GM19397 (cell line): Measurements from ENCODE around the gene RIPOR2.

Experiments used
- ATAC-seq: cut with Tn5 transposase; IDR thresholded peaks from one replicate; pipeline ENCODE4 v1.9.1; 2021; ENCODE audit warnings: mild to moderate bottlenecking, moderate library complexity; ENCODE audit not compliant: unreplicated experiment

Gene RIPOR2

DNA sequence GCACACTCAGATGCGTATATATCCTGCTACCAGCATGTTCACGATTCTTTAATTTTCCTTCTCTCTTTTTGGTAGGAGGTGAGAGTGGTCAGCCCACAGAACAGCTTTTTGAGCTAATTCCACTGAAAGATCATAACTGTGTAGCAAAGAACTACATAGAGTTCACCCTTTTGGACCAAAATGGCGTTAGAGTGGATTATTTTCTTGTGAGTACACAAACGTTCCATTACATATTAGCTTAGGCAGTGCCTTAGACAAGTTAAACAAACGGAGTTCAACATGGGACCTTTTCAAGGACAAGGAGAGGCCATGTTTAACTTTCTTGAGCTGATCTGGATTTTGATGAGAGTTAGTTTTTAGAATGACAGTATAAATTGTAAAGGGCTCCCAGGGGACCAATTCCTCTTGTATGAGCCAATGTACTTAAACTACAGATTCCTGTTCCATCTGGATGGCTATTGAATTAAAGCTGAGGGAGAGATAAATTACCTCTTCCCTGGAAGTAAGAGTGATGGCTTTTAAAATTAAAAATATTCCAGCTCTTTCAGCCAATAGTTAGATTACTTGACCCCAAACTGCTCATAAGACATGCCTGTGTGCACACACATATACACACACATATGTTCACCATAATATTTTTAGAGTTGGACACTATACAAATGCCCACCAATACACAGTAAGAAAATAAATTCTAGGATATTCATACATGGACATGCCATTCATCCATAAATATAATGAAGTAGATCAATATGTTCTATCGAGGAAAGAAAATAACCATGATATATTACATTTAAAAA is 111.4 kb downstream of the RIPOR2 start:
- no peak for ATAC-seq

DNA sequence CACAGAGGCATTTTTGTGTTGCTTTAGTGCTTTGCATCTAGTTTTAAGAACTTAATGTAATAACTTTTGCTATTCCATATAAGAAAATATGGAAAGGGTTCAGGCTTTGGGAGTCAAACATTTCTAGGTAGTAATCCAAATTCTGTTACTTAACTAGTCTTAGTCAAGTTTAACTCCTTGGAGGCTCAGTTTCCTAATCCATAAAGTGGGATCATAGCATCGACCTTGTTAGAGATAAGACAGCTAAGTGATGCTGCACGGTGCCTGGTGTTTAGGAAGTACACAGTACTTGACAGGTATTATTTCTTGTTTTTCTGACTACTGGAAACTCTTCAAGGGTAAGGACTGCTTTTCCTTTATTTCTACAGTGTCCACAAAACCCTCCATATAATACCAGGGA is 112.6 kb downstream of the RIPOR2 start:
- no peak for ATAC-seq

DNA sequence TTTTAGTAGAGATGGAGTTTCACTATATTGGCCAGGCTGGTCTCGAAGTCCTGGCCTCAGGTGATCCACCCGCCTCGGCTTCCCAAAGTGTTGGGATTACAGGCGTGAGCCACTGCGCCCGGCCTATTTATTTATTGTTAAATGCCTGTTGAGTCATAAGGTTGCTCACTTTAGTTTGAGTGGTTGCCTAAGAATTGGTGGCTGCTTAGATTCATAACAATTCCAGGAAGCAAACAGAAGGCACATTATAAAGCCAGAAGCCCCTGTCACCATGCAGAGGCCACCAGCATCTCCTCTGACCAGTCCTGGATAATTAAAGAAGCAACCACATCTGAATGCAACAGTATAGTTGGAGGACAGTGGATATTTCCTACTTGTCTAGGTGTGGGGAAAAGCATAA is 113.1 kb downstream of the RIPOR2 start:
- ATAC-seq: no peak

DNA sequence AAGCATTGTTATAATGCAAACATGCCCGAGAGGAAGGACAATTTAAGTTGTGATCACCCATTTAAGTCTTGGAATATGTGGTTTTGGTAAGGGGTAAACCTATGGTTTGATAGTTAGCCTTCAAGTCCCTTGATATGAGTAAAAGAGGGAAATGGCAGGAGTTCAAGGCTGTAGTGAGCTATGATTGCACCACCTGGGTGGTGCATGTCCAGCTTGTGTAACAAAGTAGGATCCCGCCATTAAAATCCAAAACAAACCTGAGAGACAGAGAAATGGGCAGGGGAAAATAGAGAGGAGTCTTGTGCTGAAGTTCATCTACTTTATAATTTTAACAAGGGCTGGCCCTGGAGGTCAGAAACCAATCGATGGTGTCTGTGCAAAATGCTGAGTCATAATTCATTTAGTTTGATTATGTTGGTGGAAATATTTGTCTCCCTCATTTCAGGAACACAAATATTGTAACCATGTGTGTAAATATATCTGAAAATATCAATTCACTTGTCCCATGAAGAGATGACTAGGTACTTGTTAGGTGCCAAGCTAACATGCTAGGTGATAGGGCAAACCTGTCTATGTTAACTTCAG is 113.8 kb downstream of the RIPOR2 start:
- ATAC-seq: no peak

DNA sequence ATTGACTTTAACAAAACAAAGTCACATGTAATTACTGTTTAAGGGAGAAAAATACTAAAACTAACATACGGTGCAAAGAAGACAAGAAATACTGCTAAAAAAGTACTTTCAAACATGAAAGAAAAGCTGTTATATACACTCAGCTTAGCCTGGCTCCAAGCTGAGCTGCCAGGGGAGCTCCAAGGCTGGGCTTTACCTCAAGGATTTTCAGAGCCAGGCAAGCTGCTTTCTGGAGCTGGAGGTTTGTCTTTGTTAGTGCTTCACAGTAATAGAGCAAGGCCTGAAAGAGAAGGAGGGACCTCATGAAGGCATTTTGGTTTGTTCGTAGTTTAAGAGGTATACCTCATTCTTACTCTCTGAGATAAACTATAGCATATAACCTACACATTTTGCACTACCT is 117.4 kb downstream of the RIPOR2 start:
- no peak for ATAC-seq

DNA sequence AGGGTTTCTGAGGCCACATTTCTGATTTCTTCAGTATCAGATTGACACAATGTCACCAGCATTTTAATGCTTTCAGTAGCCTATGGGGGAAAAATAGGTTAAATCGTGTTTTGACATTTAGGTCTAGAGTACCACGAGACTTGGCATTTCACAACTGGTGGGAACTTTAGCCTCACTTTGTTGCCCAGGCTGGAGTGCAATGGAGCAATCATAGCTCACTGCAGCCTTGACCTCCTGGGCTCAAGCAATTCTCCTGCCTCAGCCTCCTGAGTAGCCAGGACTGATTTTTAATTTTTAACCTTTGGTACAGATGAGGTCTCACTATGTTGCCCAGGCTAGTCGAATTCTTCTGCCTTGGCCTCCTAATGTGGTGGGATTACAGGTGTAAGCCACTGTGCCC is 126.0 kb downstream of the RIPOR2 start:
- ATAC-seq: no peak

DNA sequence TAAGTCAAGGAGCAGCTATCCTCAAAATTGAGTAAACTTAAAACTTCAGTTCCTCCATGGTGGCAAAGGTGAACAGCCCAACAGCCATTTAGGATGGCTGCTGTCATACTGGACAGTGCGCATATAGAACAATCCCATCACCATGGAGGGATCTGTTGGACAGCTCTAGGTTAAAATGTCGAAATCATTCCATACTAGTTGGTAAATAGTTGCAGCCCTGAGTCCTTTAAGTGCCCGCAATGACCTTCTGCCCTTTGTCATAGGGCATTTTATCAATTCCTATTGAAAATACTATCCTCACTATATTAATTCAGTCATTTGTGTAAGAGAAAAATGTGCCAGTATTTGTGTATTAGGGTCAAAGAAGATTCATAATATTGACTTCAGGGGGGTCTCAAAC is 128.2 kb downstream of the RIPOR2 start:
- ATAC-seq: no peak

DNA sequence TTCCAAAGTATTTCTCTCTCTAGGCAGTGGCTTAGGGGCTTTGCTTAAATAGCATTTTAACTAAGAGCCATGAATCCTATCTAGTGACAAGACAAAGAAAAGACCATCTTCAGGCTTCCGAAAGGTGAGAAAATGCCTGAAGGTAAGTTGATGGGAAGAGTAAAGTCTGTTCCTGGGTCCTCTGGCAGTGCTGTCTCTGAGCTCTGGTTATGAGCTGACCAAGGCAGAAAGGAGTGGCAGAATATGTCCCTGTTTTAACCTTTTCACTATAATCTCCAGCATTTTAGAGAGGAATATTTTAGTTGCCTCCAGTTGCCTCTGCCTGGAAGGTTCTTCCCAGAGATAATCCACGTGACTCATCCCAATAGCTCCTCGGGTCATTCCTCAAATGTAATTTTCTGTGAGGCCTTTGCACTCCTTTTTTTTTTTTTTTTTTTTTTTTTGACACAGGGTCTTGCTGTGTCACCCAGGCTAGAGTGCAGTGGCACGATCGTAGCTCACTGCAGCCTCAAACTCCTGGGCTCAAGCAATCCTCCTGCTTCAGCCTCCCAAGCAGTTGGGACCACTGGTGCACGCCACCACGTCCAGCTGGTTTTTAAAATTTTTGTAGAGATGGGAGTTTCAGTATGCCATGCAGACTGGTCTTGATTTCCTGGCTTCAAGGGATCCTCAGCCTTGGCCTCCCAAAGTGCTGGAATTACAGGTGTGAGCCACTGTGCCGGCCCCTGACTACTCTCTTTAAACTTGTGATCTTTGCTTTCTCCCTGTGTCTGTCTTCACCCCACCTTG is 133.3 kb downstream of the RIPOR2 start:
- no peak for ATAC-seq

DNA sequence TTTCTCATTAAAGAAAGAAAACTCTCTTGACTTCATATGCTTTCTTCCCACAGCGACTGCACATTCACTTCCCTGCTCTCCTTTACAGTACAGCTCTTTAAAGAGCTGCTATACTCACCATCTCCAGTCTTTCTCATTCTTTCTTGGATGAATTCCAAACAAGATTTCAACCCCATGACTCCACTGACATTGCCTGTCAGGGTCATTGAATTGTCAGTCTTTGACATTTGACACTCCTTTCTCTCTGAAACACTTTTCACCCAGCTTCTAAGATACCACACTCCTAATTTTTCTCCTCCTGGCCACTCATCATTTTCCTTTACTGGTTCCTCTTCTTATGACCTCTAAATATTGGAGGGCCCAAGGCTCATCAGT is 136.2 kb downstream of the RIPOR2 start:
- no peak for ATAC-seq

DNA sequence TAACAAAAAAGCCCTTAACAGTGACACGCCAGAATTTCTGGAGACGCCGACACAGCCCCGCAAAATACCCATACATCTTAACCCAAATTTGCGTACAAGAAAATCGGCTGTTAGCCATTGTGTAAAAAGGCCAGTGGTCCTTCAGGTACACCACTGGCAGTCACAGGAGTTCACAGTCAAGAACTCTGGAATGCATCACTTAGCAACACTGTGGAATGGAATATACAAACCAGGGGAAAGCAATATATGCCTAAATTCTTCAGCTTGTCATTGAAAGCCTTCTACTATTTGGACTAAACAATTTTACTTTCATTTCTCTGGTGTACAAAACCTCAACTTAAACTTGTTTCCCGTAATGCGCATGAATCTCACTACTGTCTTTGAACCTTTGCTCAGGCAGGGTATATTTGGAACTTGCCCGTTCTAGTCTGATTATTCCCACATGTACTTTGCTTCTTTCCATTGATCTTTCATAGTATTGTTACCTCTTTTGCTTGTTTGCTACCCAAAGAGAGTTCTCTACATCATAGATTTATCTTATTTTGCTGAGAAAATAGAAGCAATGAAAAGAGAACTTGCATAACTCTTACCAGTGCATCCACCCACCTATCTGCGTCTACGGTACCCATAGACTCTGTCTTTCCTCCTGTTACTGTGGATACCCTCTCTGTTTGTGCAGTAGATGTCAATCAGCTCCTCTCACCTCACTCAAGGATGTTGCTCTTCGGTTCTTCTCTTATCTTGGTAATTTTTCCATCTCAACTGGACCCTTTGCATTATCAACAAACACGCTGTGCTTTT is 136.8 kb downstream of the RIPOR2 start, which contains the start of gene ARMH2:
ARMH2 (minus strand) TSS at position 178 of the 801 bp plus-strand sequence; CDS start at position 118, 60 bp downstream.
- ATAC-seq: no peak

DNA sequence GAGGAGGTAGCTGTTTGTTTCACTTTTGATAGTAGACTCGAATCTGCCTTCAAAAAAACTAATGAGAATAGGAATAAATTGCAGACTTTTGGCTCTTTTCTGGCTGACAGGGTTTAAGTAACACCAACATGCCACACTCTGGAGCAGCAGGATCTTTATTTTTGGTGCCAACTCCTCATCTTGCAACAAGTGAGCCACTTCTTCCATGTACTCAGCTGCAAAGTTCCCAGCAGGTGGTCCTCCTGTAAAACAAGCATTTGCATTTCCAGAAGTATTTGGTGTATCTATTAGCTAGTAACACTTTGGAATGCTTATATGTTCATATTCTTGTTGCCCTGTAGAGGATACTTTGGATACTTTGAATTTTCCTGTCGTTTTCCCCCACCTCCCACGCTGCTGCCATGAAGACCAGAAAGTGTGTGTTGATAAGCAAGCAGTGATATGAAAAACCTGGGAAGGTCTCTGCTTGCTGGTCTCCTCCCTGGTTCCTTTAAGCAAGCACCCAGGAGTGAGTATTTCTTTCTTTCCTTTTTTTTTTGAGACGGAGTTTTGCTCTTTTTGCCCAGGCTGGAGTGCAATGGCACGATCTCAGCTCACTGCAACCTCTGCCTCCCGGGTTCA is 138.1 kb downstream of the RIPOR2 start:
- no peak for ATAC-seq

DNA sequence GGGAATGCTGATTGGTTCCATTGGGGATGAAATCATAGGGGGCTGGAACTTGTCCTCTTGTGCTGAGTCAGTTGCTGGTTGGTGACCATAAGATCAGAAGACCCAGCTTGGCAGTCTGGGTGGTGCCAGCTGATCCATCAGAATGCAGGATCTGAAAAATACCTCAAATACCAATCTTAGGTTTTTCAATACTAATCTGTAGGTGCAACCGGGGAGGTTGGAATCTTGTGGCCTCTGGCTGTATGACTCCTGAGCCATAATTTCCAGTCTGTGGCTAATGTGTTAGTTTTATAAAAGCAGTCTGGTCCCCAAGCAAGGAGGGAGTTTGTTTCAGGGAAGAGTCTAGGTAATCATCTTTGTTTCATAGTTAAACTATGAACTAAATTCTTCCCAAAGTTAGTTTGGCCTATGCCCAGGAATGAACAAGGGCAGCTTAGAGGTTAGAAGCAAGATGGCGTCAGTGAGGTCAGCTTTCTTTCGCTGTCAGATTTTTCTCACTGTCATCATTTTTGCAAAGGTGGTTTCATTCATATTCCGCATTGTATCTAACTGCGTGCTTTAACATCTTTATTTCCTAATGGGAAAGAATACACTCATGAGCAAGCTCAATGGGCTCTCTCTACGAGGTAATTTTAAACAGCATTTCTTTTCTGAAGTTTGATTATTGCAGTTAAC is 139.0 kb downstream of the RIPOR2 start:
- ATAC-seq: no peak

DNA sequence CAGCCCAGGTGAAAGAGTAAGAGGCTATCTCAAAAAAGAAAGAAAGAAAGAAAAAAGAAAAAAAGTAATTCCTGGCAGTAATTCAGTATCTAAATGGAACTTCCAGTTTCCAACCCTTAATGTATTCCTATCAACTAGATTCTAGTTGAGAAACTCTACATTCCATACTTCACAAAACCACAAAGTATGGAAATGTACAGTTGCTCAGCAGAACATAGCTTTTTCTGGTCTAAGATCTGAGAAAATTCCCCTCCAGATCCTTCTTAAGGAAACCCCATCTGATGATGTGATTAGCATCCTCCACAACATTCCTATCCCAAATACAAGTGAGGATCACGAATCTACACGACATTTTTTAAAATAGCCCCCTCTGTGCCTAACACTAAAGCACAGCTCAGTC is 140.7 kb downstream of the RIPOR2 start:
- no peak for ATAC-seq

DNA sequence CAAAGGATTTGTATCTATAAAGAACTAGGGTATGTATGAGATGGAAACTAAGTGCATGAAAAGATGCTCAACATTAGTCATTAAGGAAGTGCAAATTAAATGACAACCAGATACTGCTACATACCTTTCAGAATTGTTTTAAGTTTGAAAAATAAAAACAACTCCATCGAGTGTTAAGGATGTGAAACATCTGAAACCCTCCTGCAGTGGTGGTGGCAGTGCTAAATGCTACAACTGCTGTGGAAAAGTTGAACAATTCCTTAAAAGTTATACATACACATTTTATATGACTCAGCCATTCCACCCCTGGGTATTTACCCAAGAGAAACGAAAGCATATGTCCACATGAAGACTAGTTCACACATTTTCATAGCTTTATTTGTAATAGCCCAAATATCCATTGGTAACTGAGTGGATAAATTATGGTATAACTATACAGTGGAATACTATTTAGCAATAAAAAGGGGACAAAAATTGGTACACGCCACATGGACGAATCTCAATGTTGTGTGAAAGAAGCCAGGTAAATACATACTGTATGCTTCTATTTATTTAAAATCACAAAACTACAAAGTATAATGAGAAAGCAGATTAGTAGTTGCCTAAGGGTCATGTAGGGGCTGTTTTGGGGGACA is 147.6 kb downstream of the RIPOR2 start:
- no peak for ATAC-seq

DNA sequence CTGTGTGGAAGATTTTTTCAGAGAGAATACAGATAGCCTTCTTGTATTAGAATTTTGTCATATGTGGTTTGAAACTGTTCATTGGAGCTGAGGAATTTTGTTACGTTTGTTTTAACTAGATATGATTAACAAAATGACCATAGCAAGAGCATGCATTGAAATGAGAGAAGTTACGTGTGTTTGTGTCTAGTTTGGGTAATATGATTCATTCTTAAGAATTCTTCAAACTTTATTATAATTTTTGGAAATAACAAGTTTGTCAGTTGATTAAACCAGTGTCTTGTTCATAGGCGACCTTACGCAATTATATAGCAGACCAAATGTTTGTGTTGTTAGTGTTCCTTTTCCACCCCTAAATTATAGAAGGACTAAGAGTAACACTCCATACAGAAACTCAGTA is 155.6 kb downstream of the RIPOR2 start:
- no peak for ATAC-seq

DNA sequence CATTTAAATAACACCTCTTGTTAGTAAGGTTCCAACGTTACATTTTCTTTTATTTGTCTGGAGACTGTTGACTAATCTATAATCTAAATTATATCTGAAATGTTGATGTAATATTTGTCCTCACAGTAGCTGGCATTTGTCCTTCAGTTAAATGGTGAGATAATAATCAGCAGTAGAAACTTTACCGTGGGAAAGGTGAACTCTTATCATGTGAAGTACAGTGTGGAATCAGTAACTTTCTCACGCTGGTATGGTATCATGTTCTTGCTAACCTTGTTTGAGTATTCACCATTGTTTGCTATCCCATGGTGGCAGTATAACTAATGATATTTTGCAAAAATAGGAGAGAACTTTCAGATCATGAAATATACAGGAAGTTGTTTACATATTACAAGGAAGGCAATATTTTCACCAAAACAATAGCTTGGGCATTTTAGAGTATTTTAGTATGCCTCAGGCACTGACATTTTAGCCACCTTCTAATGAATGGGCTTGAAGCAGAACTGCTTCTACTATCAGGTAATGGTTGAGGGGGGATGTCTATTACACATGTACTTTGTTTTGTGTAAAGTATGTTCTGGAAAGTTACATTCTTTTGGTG is 156.2 kb downstream of the RIPOR2 start:
- ATAC-seq: no peak

DNA sequence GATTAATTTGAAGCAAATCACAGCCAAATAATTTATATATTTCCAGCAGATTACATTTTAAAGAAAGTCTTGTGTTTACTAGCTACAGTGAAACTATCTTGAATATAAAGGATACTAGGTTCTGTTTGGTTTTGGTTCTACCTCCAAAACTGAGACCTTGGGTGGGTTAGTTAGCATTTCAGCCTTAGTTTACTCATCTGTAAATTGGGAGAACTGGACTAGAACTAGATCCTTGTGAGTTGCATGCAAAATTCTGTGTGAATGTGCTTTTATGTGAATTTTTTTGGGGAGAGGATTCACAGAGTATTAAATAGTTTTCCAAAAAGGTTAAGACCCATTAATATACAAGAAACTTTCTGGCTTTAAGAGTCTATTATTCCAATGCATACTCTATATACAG is 156.9 kb downstream of the RIPOR2 start:
- ATAC-seq: no peak

DNA sequence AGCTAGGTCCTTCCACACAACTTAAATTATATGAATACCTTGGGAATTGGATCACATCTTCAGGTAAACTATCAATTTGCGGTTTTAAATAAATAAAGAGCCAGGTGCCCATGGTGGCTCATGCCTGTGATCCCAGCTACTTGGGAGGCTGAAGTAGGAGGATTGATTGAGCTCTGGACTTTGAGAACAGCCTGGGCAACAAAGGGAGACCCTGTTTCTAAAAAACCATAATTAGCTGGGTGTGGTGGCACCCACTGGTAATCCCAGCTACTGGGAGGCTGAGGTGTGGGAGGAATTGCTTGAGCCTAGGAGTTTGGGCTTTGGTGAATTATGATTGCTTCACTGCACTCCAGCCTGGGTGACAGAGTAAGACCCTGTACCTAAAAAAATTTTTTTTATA is 157.6 kb downstream of the RIPOR2 start:
- ATAC-seq: no peak

DNA sequence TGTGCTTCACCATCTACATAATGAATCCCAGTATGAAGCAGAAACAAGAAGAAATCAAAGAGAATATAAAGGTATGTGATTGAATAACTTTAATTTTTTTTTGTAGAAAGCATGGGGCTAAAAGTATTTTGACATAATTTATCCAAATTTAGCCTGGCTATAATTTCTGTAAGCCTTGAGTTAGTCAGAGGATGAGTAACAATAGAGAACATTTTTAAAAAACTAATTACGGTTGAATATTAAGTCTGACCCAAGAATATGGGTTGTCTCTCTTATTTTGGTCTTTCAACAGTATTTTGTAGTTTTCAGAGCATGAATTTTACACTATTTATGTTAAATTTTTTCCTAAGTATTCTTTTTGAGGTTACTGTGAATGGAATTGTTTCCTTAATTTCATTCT is 158.5 kb downstream of the RIPOR2 start:
- ATAC-seq: no peak
